Smooth muscle cell of trachea (primary cell): ENCODE data around the gene FCN1. TPM values are rescaled to one million over a fixed set of nuclear protein-coding genes. Genes with fewer than 3 reads are reported as not detected.

Source experiments
- total RNA-seq: library from RNA; depleted of rRNA; stranded (reverse); fragments of >200 nt; gene quantifications from 2 replicates; pipeline ENCODE4 v1.2.1, GENCODE V29; 2014

The FCN1 gene
- not detected in 2 replicates for total RNA-seq

GRCh38 chr9:134917431-134918373 lies at the start of gene FCN1:
FCN1 (minus strand) TSS chr9:134917912; CDS start chr9:134917871, 41 bp downstream.

GRCh38 chr9:134880484-134881312 lies 37.0 kb downstream of the FCN1 start, which contains the start of gene FCN2:
FCN2 (plus strand) TSS chr9:134880810; CDS start chr9:134880822, 12 bp downstream.

Other genes with a start within 250 kb of the FCN1 start
- not detected in 2 replicates for gene FCN2, start 37.1 kb downstream of the FCN1 start, total RNA-seq
- gene OLFM1, start 169.8 kb upstream of the FCN1 start, total RNA-seq = 4.1 and 4.9 TPM in 2 replicates